ENCODE data around the gene TRPV2. TPM values are rescaled to one million over a fixed set of nuclear protein-coding genes. Genes with fewer than 3 reads are reported as not detected.

TRPV2 gene
- total and polyA plus RNA-seq, 2 of the 4 experiments (the other 2 are of a cell fraction) = 30.8 to 32.8 TPM

DNA sequence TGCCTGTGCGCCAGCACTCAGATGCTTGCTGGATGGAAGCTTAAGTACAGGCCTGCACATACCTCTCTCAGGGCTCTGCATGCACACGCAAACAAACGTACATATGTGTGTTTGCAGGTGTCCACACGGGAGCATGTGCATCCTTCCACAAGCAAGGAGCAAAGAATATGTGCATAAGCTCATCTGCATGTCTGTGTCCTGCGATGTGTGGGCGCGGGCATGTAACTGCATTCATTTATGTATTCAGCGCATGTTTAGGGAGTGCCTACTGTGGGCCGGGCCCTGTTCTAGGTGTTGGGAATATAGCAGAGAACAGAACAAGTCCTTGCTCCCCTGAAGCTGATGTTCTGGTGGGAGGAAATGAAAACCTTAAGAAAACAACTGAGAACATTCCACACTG, 13.7 kb downstream of the TRPV2 start:
- ChIA-PET CTCF (interaction anchor here (0.5 to 2.1 kb wide), 3 partner anchors 10 to 19 kb away, joined by 4 to 5 read pairs (median 5); no protein-coding TSS in a partner anchor), POLR2A (ENCODE audit: unreplicated experiment) (no interaction called here)
- peaks cover 6% of the 10 kb centered on the region for H3K4me1 ChIP-seq (ENCODE audit: control insufficient read depth, insufficient read depth, low read length)
- no peak overlapping the region for H3K4ac ChIP-seq (ENCODE audit: low read depth, low read length)
- no peak overlapping the region for H4K5ac ChIP-seq (ENCODE audit: low read depth, low read length)
- in situ Hi-C loops (cut with MboI; ENCODE audit: low sequenced_read_pairs) = no loop called here
- no peak for ATAC-seq (ENCODE audit: low read depth)
- 100% methylated on average over 1 of the region's 9 CpGs; no CpG with 5 or more reads in 1 of the 2 experiments for WGBS, 2 experiments (ENCODE audit: extremely low coverage in 2 of 2, insufficient read length in 1 of 2)
- no peak overlapping the region for H2BK20ac ChIP-seq (ENCODE audit: low read depth, low read length)
- H2BK15ac ChIP-seq (ENCODE audit: low read depth, low read length) = no peak overlapping the region
- H3K27me3 ChIP-seq (ENCODE audit: control insufficient read depth, insufficient read depth, low read length) = no peaks in the 10 kb centered on the region
- no peak overlapping the region for H3K4me3 ChIP-seq (ENCODE audit: insufficient read depth, low read depth, low read length)
- H3K14ac ChIP-seq (replicated peaks; ENCODE audit: low read depth, low read length) = no peak overlapping the region
- H2AK9ac ChIP-seq (replicated peaks; ENCODE audit: low read depth, low read length, poor library complexity) = no peak overlapping the region
- H3K9me1 ChIP-seq (ENCODE audit: insufficient read depth, low read length) = peaks cover 6% of the 10 kb centered on the region; the same call in 1 of the 2 replicates
- H3K4me2 ChIP-seq (ENCODE audit: low read depth, low read length) = no peak overlapping the region
- 0 out of 2 replicates have a peak overlapping the region, but pooled peaks have one; percentile 51 for H2AK5ac ChIP-seq (ENCODE audit: low read depth, low read length)
- no peak overlapping the region for H3K18ac ChIP-seq (ENCODE audit: low read depth, low read length)
- no TSS peak for BruUV-seq (replicated peaks)
- H3K79me1 ChIP-seq (ENCODE audit: low read depth in 1 of 2, low read length in 2 of 2) = peaks cover 0 to 24% of the 10 kb centered on the region in 2 experiments; a peak in 2 of 4 replicates
- intact Hi-C loops (cut with micrococcal nuclease) = no loop called here
- DNase-seq = no peak
- H2BK120ac ChIP-seq (ENCODE audit: low read depth, low read length) = no peak overlapping the region
- H4K20me1 ChIP-seq (ENCODE audit: insufficient read depth, low read length) = no peaks in the 10 kb centered on the region; the same call in 1 of the 2 replicates
- H2AFZ ChIP-seq (replicated peaks; ENCODE audit: low read length, poor library complexity) = no peak overlapping the region
- H3K23ac ChIP-seq (ENCODE audit: low read depth, low read length) = no peak overlapping the region
- TF ChIP-seq RAD21 (IDR thresholded peaks at IDR 0.05; ENCODE audit: low read length) (no peak), CTCF (conservative IDR thresholded peaks at IDR 0.05; ENCODE audit: low read depth, low read length) (no peak), MAZ (IDR thresholded peaks at IDR 0.05; ENCODE audit: borderline replicate concordance, low read depth, low read length) (no peak), MAFK (IDR thresholded peaks at IDR 0.05; ENCODE audit: low read depth, low read length) (no peak), RCOR1 (IDR thresholded peaks at IDR 0.05; ENCODE audit: insufficient replicate concordance, low read length) (no peak), BHLHE40 (IDR thresholded peaks at IDR 0.05; ENCODE audit: low read depth, low read length) (no peak), FOS (IDR thresholded peaks at IDR 0.05; ENCODE audit: low read depth, low read length) (no peak)
- TF ChIP-seq, protein P1, sequence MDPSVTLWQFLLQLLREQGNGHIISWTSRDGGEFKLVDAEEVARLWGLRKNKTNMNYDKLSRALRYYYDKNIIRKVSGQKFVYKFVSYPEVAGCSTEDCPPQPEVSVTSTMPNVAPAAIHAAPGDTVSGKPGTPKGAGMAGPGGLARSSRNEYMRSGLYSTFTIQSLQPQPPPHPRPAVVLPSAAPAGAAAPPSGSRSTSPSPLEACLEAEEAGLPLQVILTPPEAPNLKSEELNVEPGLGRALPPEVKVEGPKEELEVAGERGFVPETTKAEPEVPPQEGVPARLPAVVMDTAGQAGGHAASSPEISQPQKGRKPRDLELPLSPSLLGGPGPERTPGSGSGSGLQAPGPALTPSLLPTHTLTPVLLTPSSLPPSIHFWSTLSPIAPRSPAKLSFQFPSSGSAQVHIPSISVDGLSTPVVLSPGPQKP (IDR thresholded peaks at IDR 0.05; ENCODE audit: borderline replicate concordance, low read depth, low read length) = no peak
- H3K9me3 ChIP-seq (ENCODE audit: control insufficient read depth, insufficient read depth, low read length) = no peaks in the 10 kb centered on the region
- H3K27ac ChIP-seq (ENCODE audit: insufficient read depth, low read length) = no peak overlapping the region
- H3K36me3 ChIP-seq (ENCODE audit: control insufficient read depth, insufficient read depth, low read length) = peaks cover 10% of the 10 kb centered on the region; the same call in 1 of the 2 replicates
- H3K56ac ChIP-seq (ENCODE audit: extremely low read depth, insufficient read depth, low read length) = no peak overlapping the region
- H3K9ac ChIP-seq (ENCODE audit: low read depth, low read length) = no peak overlapping the region
- H4K91ac ChIP-seq (ENCODE audit: insufficient read depth, low read depth, low read length) = no peak overlapping the region
- H2BK5ac ChIP-seq (ENCODE audit: low read depth, low read length, poor library complexity, severe bottlenecking) = no peak overlapping the region
- H4K8ac ChIP-seq (ENCODE audit: low read depth in 2 of 2, low read length in 2 of 2) = no peak overlapping the region
- dilution Hi-C loops (cut with HindIII; ENCODE audit: low sequenced_read_pairs, unreplicated experiment) = no loop called here

All from IMR-90 (cell line).